Fibroblast of lung (primary cell): Measurements from ENCODE around the gene PKN1.

ENCODE experiments used
- CTCF ChIP-seq, 2 donors: IDR thresholded peaks in 1 of 2; conservative IDR thresholded peaks in 1 of 2; 1 replicate in 1 of 2; 2 replicates in 1 of 2; pipeline ENCODE4 v1.5.1; 2011 to 2012; ENCODE audit warnings: low read length in 2 of 2, control low read depth in 1 of 2, inconsistent platforms in 1 of 2, low read depth in 1 of 2, mild to moderate bottlenecking in 1 of 2
- EZH2 ChIP-seq: IDR thresholded peaks from 2 replicates; pipeline ENCODE4 v1.5.1; 2012; ENCODE audit warnings: low read length, control low read depth, mild to moderate bottlenecking; ENCODE audit errors: missing control alignments

GRCh38 chr19:14516746-14517438, 83.8 kb downstream of the PKN1 start:
- TF ChIP-seq CTCF (conservative IDR thresholded peaks at IDR 0.05 in 1 of 2, IDR thresholded peaks at IDR 0.05 in 1 of 2; ENCODE audit: low read depth in 1 of 2, low read length in 2 of 2) = no peak
- no peak for TF ChIP-seq EZH2
